Hepatocyte (in vitro differentiated cells): ENCODE results near the gene RIF1. TPM values are rescaled to one million over a fixed set of nuclear protein-coding genes. Genes with fewer than 3 reads are reported as not detected.
"Not testable (repeated sequence)": the region's sequence is repeated elsewhere in the genome, so short reads cannot be mapped to it uniquely, and the experiment has no call there.

Source experiments
- DNase-seq: peaks from one replicate; pipeline ENCODE4 v3.0.0-alpha.2; 2016; ENCODE audit warnings: low spot score
- H2AFZ ChIP-seq: fragments of 200-600 bp; sonication (generic); 2 replicates; pipeline ENCODE4 v1.6.0; 2016; ENCODE audit warnings: antibody characterized with exemption, mild to moderate bottlenecking
- H3K27ac ChIP-seq: fragments of 200-600 bp; sonication (generic); 2 replicates; pipeline ENCODE4 v1.5.1; 2016; ENCODE audit warnings: mild to moderate bottlenecking
- H3K27me3 ChIP-seq: fragments of 200-600 bp; sonication (generic); 2 replicates; pipeline ENCODE4 v1.6.1; 2016
- H3K36me3 ChIP-seq: fragments of 200-600 bp; sonication (generic); replicated peaks from 2 replicates; pipeline ENCODE4 v1.5.1; 2016; ENCODE audit warnings: low read depth; ENCODE audit not compliant: insufficient read depth
- H3K4me1 ChIP-seq: fragments of 200-600 bp; sonication (generic); 2 replicates; pipeline ENCODE4 v1.5.1; 2016; ENCODE audit warnings: mild to moderate bottlenecking, moderate library complexity; ENCODE audit not compliant: insufficient read depth
- H3K4me2 ChIP-seq: fragments of 200-600 bp; sonication (generic); 2 replicates; pipeline ENCODE4 v1.6.0; 2016
- H3K4me3 ChIP-seq: fragments of 200-600 bp; sonication (generic); 2 replicates; pipeline ENCODE4 v1.5.1; 2016; ENCODE audit warnings: mild to moderate bottlenecking
- H3K79me2 ChIP-seq: fragments of 200-600 bp; sonication (generic); 2 replicates; pipeline ENCODE4 v1.6.0; 2017; ENCODE audit warnings: mild to moderate bottlenecking
- H3K9me2 ChIP-seq: fragments of 200-600 bp; sonication (generic); replicated peaks from 2 replicates; pipeline ENCODE4 v1.6.0; 2017; ENCODE audit warnings: mild to moderate bottlenecking; ENCODE audit not compliant: insufficient read depth
- H3K9me3 ChIP-seq: fragments of 200-600 bp; sonication (generic); 2 replicates; pipeline ENCODE4 v1.5.1; 2016; ENCODE audit warnings: low read depth, mild to moderate bottlenecking
- H4K20me1 ChIP-seq: fragments of 200-600 bp; sonication (generic); 2 replicates; pipeline ENCODE4 v1.6.0; 2016; ENCODE audit warnings: mild to moderate bottlenecking; ENCODE audit not compliant: insufficient read depth, poor library complexity, severe bottlenecking
- EZH2 ChIP-seq: fragments of 200-600 bp; sonication (generic); IDR thresholded peaks from 2 replicates; pipeline ENCODE4 v1.6.1; 2016; ENCODE audit warnings: antibody characterized with exemption, mild to moderate bottlenecking, borderline replicate concordance
- EZH2phosphoT487 ChIP-seq: fragments of 200-600 bp; sonication (generic); IDR thresholded peaks from one replicate; pipeline ENCODE4 v1.6.1; 2018; ENCODE audit warnings: antibody characterized with exemption, mild to moderate bottlenecking, low read depth, moderate library complexity; ENCODE audit not compliant: unreplicated experiment, severe bottlenecking
- WGBS: methylation state at CpG from one replicate; pipeline ENCODE4 v1.1.6; 2016; ENCODE audit warnings: low lambda C conversion rate; ENCODE audit errors: missing lambda C conversion rate; 5-methylcytosine and 5-hydroxymethylcytosine counted together
- polyA plus RNA-seq: library from polyadenylated mRNA; unstranded; fragments of >200 nt; fragmentation: Nextera tagmentation; extraction: Ambion mirVana; gene quantifications from 2 replicates; pipeline ENCODE4 v1.2.1, GENCODE V29; 2016
- total RNA-seq: library from RNA; depleted of rRNA; stranded (reverse); fragments of >200 nt; gene quantifications from 2 replicates; pipeline ENCODE4 v1.2.3, GENCODE V29; 2014
- TF ChIP-seq, protein P1 (sequence below): fragments of 200-600 bp; sonication (generic); IDR thresholded peaks from 2 replicates; pipeline ENCODE4 v1.5.1; 2016; ENCODE audit warnings: antibody characterized with exemption, mild to moderate bottlenecking; ENCODE audit not compliant: poor library complexity

The RIF1 gene
- total and polyA plus RNA-seq, 2 experiments from 2014 or later, result 12.7 to 30.8 TPM

DNA sequence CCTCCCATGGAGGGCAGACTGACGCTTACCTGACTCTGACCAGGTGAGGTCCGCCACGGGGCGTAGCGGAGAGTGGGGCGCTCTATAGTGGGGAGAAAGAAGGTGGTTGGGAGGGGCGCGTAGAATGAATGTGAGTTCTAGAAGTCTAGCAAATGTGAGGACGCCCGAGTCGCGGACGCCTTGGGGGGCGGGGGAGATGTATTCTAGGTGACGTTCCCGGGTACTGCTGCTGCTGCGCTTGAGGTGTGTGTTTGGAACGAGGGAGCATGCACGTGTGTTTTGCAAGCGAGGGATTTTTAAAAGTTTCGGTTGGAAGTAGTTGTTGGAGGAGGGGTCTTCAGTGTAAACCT lies 758 bp downstream of the RIF1 start:
- Histone ChIP-seq H3K4me2 (peak overlapping the region; percentile 74), H4K20me1 (peaks cover 4% of the 10 kb centered on the region), H2AFZ (peak overlapping the region; percentile 62), H3K9me2 (no peaks in the 10 kb centered on the region), H3K4me3 (peak overlapping the region; percentile 84), H3K9me3 (no peaks in the 10 kb centered on the region), H3K4me1 (peaks cover 8% of the 10 kb centered on the region), H3K79me2 (peaks cover 46% of the 10 kb centered on the region), H3K27me3 (no peaks in the 10 kb centered on the region), H3K36me3 (peaks cover 3% of the 10 kb centered on the region), H3K27ac (peak overlapping the region; percentile 96)
- peak; percentile 50 for DNase-seq
- 1% methylated on average over 21 of the region's 21 CpGs for WGBS
- TF ChIP-seq EZH2phosphoT487 (no peak), EZH2 (no peak)
- TF ChIP-seq, protein P1, sequence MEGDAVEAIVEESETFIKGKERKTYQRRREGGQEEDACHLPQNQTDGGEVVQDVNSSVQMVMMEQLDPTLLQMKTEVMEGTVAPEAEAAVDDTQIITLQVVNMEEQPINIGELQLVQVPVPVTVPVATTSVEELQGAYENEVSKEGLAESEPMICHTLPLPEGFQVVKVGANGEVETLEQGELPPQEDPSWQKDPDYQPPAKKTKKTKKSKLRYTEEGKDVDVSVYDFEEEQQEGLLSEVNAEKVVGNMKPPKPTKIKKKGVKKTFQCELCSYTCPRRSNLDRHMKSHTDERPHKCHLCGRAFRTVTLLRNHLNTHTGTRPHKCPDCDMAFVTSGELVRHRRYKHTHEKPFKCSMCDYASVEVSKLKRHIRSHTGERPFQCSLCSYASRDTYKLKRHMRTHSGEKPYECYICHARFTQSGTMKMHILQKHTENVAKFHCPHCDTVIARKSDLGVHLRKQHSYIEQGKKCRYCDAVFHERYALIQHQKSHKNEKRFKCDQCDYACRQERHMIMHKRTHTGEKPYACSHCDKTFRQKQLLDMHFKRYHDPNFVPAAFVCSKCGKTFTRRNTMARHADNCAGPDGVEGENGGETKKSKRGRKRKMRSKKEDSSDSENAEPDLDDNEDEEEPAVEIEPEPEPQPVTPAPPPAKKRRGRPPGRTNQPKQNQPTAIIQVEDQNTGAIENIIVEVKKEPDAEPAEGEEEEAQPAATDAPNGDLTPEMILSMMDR, result no peak

DNA sequence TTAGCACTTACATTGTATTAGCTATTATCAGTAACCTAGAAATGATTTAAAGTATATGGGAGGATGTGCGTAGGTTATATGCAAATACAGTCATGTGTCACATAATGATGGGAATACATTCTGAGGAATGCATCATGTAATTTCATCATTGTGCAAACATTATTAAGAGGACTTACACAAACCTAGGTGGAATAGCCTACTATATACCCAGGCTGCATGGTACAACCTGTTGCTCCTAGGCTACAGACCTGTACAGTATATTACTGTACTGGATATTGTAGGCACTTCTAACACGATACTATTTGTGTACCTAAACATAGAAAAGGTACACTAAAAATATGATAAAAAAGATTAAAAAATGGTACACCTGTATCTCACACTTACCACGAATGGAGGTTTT lies 7.9 kb downstream of the RIF1 start:
- 95% methylated on average over 3 of the region's 3 CpGs for WGBS
- H3K4me1 ChIP-seq, result no peaks in the 10 kb centered on the region
- no peaks in the 10 kb centered on the region for H4K20me1 ChIP-seq
- TF ChIP-seq, protein P1, result no peak
- TF ChIP-seq EZH2, result no peak
- no peak for TF ChIP-seq EZH2phosphoT487
- H3K9me2 ChIP-seq, result no peaks in the 10 kb centered on the region
- no peaks in the 10 kb centered on the region for H3K9me3 ChIP-seq
- no peak for DNase-seq
- H3K79me2 ChIP-seq, result peaks cover 52% of the 10 kb centered on the region
- no peak overlapping the region for H2AFZ ChIP-seq
- no peak overlapping the region for H3K27ac ChIP-seq
- no peak overlapping the region for H3K4me3 ChIP-seq
- H3K4me2 ChIP-seq, result no peak overlapping the region
- H3K27me3 ChIP-seq, result no peaks in the 10 kb centered on the region
- peaks cover 3% of the 10 kb centered on the region for H3K36me3 ChIP-seq

DNA sequence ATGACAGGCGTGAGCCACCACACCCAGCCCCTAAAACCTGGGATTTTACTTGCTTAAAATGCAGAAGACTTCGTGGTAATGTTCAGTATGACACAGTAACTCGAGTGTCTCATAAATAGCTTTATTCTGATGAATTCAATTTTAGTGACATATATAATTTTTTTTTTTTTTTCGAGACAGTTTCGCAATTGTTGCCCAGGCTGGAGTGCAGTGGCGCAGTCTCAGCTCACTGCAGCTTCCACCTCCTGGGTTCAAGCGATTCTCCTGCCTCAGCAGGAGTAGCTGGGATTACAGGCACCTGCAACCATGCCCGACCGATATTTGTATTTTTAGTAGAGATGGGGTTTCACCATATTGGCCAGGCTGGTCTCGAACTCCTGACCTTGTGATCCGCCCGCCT lies 12.0 kb downstream of the RIF1 start:
- 99% methylated on average over 12 of the region's 12 CpGs for WGBS
- H4K20me1 ChIP-seq, H3K9me3 ChIP-seq, H3K27me3 ChIP-seq, H2AFZ ChIP-seq, H3K4me1 ChIP-seq, H3K27ac ChIP-seq, H3K4me3 ChIP-seq, H3K9me2 ChIP-seq, H3K36me3 ChIP-seq, DNase-seq, H3K4me2 ChIP-seq: not testable (repeated sequence)
- peaks cover 50% of the 10 kb centered on the region for H3K79me2 ChIP-seq

DNA sequence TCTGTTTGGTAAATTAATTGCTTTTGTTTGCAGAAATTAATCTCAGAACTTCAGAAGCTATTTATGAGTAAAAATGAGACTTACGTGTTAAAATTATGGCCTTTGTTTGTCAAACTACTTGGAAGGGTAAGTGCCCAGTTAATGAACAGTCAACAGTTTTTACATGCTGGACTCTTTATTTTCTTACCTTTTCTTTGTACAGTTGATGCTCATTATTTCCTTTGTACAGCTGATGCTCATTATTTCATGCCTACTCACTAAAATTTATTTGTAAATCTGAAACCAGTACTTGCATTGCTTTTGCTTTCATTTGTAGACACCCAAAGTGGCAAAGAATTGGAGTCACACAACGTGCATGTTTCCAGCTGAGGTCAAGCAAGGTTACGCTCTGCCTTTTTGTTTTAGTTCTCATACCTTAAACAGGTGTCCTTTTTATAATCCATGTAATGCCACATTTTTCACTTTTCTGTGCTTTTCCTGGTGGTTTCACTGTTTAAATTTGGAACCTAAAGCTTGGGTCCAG lies 13.3 kb downstream of the RIF1 start:
- TF ChIP-seq EZH2, result no peak
- TF ChIP-seq, protein P1, result no peak
- TF ChIP-seq EZH2phosphoT487, result no peak
- Histone ChIP-seq H3K36me3 (no peaks in the 10 kb centered on the region), H3K27ac (no peak overlapping the region), H3K27me3 (no peaks in the 10 kb centered on the region), H4K20me1 (peaks cover 3% of the 10 kb centered on the region), H3K4me2 (no peak overlapping the region), H3K4me1 (no peaks in the 10 kb centered on the region), H3K79me2 (peaks cover 51% of the 10 kb centered on the region), H3K9me3 (no peaks in the 10 kb centered on the region), H3K9me2 (no peaks in the 10 kb centered on the region), H3K4me3 (no peak overlapping the region), H2AFZ (no peak overlapping the region)
- DNase-seq, result no peak
- 89% methylated on average over 3 of the region's 3 CpGs for WGBS
